Stimulated activated CD8-positive, alpha-beta memory T cell treated with anti-CD3 and anti-CD28 coated beads, Interleukin-4, amount 100 ng/mL, for 1 hour (primary cell): ENCODE measurements around the gene TEX19.
"Not testable (repeated sequence)": the region's sequence is repeated elsewhere in the genome, so short reads cannot be mapped to it uniquely, and the experiment has no call there.

Source experiments
- DNase-seq, 2 donors: peaks; one replicate each; pipeline ENCODE4 v3.0.0-alpha.2; 2020; ENCODE audit warnings: low read depth in 2 of 2, low spot score in 1 of 2

Gene TEX19

GRCh38 chr17:82374626-82375331, 15.7 kb downstream of the TEX19 start:
- no peak for DNase-seq

DNA sequence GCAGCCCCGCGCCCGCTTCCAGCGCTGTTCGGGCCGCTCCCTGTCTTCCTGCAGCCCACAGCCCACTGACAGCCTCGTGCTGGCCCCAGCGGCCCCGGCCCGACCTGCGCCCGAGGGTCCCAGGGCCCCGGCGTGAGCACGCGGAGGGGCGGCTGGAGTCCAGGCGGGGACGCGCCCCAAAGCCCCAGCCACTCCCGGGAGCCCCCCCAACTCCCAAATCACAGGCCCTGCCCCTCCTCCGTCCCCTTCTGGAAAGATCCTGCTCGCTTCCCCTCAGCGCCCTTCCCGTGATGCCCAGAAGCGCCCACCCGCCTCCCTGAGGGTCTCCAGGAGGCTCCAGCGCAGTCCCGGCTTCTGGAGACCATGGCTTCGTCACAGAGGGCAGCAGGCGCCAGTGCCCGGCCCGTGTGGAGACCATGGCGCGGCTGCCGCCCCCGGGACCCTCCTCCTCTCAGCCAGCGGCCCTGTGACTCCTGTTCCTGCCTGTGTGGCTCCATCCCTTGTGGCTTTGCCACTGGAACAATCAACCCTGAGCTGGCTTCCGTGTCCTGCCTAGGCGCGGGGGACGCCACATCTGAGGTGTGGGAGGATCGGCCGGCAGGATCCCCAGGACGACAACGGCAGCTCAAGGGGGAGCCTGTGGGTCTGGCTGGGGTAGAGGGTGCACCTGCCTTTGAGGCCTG, 16.5 kb downstream of the TEX19 start:
- DNase-seq: no peak

DNA sequence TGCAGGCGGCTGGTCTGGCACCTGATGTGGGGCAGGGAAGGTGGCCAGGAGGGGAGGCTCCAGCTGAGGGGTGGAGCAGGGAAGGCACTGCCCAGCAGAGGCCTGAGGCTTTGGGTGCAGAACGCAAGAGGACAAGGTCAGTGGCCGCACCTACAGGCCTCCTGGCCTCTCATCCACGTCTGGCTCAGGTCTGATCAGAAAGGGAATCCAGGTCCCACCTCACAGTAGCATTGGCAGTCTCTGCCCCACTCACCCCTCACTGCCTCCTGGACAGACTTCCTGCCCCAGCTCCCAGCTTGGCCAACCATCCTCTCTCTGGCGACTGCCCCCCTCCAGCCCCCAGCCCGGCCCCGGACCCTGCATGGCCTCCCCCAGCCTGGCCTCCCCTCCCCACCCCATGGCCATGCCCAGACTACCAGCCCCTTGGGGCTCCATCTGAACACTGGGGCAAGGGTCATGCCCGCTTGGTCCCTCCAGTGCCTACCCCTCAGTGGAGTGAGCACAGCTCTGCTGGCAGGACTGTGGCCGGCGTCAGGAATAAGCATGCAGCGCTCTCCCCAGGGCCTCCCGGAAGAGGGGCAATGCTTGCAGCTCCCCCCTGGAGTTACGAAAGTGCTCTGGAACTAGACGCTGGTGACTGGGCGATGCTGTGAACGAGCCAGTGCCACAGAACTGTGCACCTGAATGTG, 17.1 kb downstream of the TEX19 start:
- DNase-seq: no peak

DNA sequence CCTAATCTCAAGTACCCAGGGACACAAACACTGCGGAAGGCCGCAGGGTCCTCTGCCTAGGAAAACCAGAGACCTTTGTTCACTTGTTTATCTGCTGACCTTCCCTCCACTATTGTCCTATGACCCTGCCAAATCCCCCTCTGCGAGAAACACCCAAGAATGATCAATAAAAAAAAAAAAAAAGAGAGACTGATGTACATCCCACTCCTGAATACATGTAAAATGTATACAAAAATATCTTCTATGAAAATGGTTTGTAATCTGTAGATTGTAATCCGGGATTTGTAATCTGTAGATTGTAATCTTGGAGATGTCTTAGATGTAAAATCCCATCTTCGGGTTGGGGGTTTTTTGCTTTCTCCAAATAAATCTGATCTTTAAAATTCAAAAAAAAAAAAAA, 18.2 kb downstream of the TEX19 start:
- DNase-seq: not testable (repeated sequence)

DNA sequence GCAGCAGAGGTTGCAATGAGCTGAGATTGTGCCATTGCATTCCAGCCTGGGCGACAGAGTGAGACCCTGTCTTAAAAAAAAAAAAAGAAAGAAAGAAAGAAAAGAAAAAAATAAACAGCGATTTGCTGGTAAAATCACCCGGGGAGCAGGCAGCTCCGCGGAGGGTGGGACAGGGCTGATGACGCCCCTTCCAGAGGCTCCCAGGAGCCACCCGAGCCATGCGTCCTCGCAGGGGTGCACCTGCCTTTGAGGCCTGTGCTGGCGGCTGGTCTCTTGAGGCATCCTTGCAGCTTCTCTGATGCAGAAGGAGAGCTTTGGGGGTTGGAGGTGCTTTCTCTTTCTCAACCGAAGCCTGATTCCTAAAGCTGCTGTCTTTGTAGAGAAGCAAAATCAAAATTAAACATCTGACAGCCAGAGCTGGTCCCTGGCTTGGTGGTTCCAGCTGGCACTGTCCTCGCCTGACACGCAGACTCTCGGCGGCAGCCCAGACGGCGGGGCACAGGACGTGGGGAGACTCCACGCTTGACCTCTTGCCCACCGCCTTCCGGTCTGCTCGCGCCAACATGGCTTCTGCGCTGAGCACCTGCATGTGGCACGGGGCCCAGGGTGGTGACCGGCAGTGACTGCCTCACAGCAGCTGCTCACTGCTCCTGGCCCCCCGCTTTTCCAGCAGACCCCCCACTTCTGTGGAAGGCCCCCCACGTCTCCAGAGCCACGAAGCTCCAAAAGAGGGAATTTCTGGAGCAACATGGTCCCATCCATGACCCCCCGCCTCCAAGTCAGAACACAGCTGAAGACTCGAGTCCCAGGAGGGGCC, 19.1 kb downstream of the TEX19 start:
- DNase-seq: no peak

DNA sequence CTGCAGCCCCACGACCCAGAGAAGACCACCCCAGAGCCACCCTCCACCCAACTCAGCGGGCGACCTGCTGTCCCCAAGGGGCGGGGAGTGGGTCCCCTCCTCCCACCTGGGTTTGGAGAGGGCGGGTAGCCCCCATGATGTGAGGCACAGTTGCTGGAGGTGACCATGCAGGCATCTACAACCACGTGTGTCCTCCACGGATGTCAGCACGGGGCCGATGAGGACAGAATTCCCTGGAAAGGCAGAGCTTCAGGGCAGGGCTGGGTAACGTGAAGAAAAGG, 19.6 kb downstream of the TEX19 start:
- DNase-seq: no peak

DNA sequence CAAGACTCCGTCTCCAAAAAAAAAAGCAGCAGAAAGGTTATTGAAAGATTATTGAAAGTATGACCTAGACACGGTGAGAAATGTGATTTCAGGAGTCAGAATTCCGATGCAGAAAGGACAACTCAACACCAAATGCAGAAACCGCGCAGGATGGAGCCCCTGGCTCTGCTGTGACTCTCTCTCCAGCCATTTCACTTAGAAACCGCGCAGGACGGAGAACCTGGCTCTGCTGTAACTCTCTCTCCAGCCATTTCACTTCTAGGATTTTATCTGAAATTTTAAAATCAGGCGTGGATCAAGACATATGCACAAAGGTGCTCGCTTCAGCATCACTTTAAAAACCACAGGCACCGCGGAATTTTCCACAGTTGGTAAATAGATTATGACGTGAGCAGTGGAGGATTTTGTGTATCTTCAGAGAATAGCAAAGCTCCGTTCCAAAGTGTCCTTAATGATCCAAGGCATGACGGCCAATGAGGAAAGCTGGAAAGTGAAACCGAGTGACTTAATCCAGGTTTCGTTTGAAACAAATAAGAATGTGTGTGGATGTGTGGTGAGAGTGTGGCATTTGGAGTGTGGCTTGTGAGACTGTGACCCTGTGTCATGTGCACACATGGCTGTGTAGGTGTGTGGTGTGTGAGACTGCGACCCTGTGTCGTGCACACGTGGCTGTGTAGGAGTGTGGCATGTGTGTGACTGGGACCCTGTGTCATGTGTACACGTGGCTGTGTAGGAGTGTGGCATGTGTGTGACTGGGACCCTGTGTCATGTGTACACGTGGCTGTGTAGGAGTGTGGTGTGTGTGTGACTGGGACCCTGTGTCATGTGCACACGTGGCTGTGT, 22.0 kb downstream of the TEX19 start:
- DNase-seq: no peak

DNA sequence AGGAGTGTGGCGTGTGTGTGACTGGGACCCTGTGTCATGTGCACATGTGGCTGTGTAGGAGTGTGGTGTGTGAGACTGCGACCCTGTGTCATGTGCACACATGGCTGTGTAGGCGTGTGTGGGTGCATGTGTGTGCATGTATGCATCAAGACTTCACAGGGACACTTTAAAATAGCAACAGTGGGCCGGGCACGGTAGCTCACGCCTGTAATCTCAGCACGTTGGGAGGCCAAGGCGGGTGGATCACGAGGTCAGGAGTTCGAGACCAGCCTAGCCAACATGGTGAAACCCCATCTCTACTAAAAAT, 22.6 kb downstream of the TEX19 start:
- DNase-seq: not testable (repeated sequence)

- not testable (repeated sequence) for DNase-seq
Measured at GRCh38 chr17:82382220-82382932, 23.3 kb downstream of the TEX19 start.

DNA sequence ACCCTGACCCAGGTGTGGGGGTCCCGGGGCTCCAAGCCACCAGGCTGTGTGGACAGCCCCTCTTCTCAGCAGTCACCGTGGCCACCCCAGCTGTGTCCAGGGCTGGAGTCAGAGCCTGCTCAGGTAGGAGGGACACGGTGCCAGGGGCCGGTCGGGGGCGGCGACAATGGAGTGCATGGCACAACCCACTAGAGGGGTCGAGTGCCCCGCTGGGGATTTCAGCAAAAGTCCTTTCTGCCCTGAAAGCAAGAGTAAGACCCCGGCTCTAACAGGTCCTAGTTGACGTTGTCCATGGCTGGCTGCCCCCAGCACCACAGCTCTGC, 23.8 kb downstream of the TEX19 start:
- DNase-seq: no peak

GRCh38 chr17:82383411-82383810, 24.4 kb downstream of the TEX19 start:
- DNase-seq: no peak

GRCh38 chr17:82384051-82384729, 25.1 kb downstream of the TEX19 start:
- no peak for DNase-seq

GRCh38 chr17:82384730-82385481, 25.9 kb downstream of the TEX19 start:
- no peak for DNase-seq

DNA sequence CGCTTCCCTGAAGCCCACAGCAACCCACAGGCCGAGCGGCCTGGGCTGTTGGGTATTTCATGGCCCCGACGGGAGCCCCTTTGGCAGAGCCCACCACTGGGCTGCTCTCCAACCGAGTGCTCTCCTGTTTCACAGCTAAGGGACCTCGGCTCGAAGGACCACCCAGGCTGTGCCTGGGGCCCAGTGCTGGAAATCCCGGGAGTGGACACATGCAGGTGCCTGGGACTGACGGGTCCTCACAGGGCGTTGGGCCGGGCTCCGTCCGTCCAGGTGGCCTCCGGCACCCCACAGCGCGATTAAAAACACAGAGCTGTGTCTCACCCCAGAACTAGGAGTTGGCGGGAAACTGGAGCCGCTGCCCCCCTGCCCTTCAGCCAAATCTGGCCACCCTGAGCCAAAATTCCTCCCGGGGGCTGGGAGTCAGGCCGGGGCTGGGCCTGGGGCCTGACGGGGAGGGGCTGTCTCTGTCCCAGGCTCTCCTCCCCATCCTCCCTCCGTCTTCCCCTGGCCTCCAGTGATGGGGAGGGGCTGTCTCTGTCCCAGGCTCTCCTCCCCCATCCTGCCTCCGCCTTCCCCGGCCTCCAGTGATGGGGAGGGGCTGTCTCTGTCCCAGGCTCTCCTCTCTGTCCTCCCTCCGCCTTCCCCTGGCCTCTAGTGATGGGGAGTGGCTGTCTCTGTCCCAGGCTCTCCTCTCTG, 26.7 kb downstream of the TEX19 start:
- no peak for DNase-seq

DNA sequence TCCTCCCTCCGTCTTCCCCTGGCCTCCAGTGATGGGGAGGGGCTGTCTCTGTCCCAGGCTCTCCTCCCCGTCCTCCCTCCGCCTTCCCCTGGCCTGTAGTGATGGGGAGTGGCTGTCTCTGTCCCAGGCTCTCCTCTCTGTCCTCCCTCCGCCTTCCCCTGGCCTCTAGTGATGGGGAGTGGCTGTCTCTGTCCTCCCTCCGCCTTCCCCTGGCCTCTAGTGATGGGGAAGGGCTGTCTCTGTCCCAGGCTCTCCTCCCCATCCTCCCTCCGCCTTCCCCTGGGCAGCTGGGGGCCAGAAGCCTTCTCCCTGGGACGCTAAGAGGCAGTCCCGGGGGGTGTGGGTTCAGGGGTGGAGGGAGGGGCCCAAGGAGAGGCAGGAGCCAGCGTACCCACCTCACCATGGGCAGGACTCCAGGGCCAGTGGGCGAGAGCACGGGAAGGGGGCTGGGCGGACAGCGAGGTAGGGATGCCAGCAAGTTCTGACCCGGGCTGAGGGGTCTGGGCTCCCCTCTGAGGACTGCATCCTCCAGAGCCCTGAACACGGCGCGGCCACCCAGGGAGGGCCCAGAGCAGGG, 27.3 kb downstream of the TEX19 start:
- no peak for DNase-seq

DNA sequence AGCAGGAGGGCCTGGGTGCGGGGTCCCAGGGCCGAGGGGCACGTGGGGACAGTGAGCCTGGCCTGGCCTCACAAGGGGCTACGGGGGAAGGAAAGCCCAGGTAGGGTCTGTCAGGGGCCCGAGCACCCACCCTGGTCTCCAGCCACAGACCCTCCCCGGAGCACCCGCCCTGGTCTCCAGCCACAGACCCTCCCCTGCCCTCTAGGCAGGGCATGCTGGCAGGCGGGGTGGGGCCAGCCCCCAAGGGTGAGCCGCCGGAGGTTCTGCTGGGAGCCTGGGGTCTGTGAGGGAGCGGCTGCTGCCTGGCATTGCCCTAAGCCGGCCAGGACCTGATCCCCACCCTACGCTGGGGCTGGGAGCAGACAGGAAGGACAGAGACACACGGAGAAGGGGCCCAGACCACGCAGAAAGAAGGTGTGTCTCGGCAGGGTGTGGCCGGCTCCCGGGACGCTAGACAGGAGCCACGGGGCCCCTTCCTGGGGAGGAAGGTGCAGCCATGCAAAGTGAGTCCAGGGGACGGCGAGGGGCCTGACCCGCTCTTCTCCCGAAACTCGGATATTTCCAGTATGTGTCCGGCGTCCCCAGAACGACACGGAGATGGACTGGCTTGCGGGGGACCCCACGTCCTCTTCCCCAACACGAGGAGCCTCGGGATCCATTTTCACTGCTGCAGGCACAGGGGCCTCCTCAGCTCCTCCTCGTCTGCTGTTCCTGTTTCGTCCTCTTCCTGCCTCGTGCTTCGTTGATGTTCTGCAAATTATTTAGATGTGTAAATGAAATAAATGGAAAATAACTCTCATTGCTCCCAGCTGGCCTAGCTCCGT, 28.0 kb downstream of the TEX19 start:
- no peak for DNase-seq

GRCh38 chr17:82387705-82388106, 28.7 kb downstream of the TEX19 start:
- DNase-seq: no peak
